ENCODE measurements around the gene ACO1. TPM values are rescaled to one million over a fixed set of nuclear protein-coding genes. Genes with fewer than 3 reads are reported as not detected.

Gene ACO1
- total RNA-seq, 4 donors from 2014 or later, result 10.7 to 25.7 (median 21.5) TPM

- Histone ChIP-seq H3K36me3 (no peaks in the 10 kb centered on the region), H3K9me3 (no peaks in the 10 kb centered on the region), H3K4me3 (no peak overlapping the region), H3K4me1 (peaks cover 11 to 44% (median 16%) of the 10 kb centered on the region in 3 donors), H3K27me3 (peaks cover 0 to 3% (median 0%) of the 10 kb centered on the region in 4 donors), H3K27ac (no peak overlapping the region)
- DNase-seq, result no peak
- no peak for TF ChIP-seq POLR2A (IDR thresholded peaks at IDR 0.05)
- TF ChIP-seq CTCF (IDR thresholded peaks at IDR 0.05), result no peak
- intact Hi-C loops (cut with DNase I), result loop anchor here (5.0 kb wide), 2 partner anchors 145 to 195 kb away; partner anchors contain the start of gene RIGI
- 78 to 83% methylated on average over 12 of the region's 14 CpGs for WGBS, 2 donors
Observed at GRCh38 chr9:32382565-32383320, 1.7 kb upstream of the ACO1 start.

- TF ChIP-seq CTCF (IDR thresholded peaks at IDR 0.05) (no peak), POLR2A (IDR thresholded peaks at IDR 0.05) (no peak)
- intact Hi-C loops (cut with DNase I), result loop anchor here (5.0 kb wide), 2 partner anchors 143 to 193 kb away; partner anchors contain the start of gene RIGI
- 1 to 8% methylated on average over 10 to 13 of the region's 13 CpGs for WGBS, 2 donors
- Histone ChIP-seq H3K9me3 (no peaks in the 10 kb centered on the region), H3K4me3 (peak overlapping the region; percentile 45 to 96 (median 86)), H3K27ac (peak overlapping the region; percentile 65 to 93 (median 90)), H3K4me1 (peaks cover 11 to 39% (median 16%) of the 10 kb centered on the region in 3 donors), H3K36me3 (no peaks in the 10 kb centered on the region), H3K27me3 (peaks cover 0 to 3% (median 0%) of the 10 kb centered on the region in 4 donors)
- no peak for DNase-seq
Observed at GRCh38 chr9:32384002-32384363, 460 bp upstream of the ACO1 start.

- intact Hi-C loops (cut with DNase I), result no loop called here
- DNase-seq, result no peak
- no peak for TF ChIP-seq CTCF (IDR thresholded peaks at IDR 0.05)
- TF ChIP-seq POLR2A (IDR thresholded peaks at IDR 0.05), result no peak
- 53 to 56% methylated on average over 2 of the region's 2 CpGs for WGBS, 2 donors
- Histone ChIP-seq H3K36me3 (no peaks in the 10 kb centered on the region), H3K4me1 (peaks cover 11 to 35% (median 16%) of the 10 kb centered on the region in 3 donors), H3K27me3 (peaks cover 0 to 3% (median 0%) of the 10 kb centered on the region in 4 donors), H3K9me3 (no peaks in the 10 kb centered on the region), H3K4me3 (peak overlapping the region; percentile 45 to 96 (median 86)), H3K27ac (peak overlapping the region; percentile 65 to 93 (median 90))
Observed at GRCh38 chr9:32385152-32385884, 875 bp downstream of the ACO1 start.

- H3K36me3 ChIP-seq, result no peaks in the 10 kb centered on the region
- 63 to 88% methylated on average over 1 to 2 of the region's 3 CpGs for WGBS, 2 donors
- intact Hi-C loops (cut with DNase I), result no loop called here
- H3K27ac ChIP-seq, result no peak overlapping the region
- no peaks in the 10 kb centered on the region for H3K9me3 ChIP-seq
- no peak for DNase-seq
- no peak for TF ChIP-seq POLR2A (IDR thresholded peaks at IDR 0.05)
- no peak for TF ChIP-seq CTCF (IDR thresholded peaks at IDR 0.05)
- no peak overlapping the region for H3K4me3 ChIP-seq
- H3K4me1 ChIP-seq, result peaks cover 11 to 35% (median 16%) of the 10 kb centered on the region in 3 donors
- H3K27me3 ChIP-seq, result peaks cover 0 to 3% (median 0%) of the 10 kb centered on the region in 4 donors
Observed at GRCh38 chr9:32385885-32386283, 1.4 kb downstream of the ACO1 start.

GRCh38 chr9:32387256-32387655 lies 2.8 kb downstream of the ACO1 start:
- Histone ChIP-seq H3K4me3 (no peak overlapping the region), H3K4me1 (peaks cover 11 to 35% (median 16%) of the 10 kb centered on the region in 3 donors), H3K27me3 (no peaks in the 10 kb centered on the region), H3K27ac (no peak overlapping the region), H3K36me3 (no peaks in the 10 kb centered on the region), H3K9me3 (no peaks in the 10 kb centered on the region)
- no peak for DNase-seq
- intact Hi-C loops (cut with DNase I), result no loop called here
- TF ChIP-seq POLR2A (IDR thresholded peaks at IDR 0.05), result no peak
- WGBS, 2 donors, result 25 to 60% methylated on average over 1 of the region's 1 CpG
